GM12878 (cell line): ENCODE measurements around the gene DHX16. TPM values are rescaled to one million over a fixed set of nuclear protein-coding genes. Genes with fewer than 3 reads are reported as not detected.

Experiments
- FOXK2 ChIP-seq: fragments of 450-650 bp; IDR thresholded peaks from 2 replicates; pipeline ENCODE4 v1.6.1; 2017; ENCODE audit warnings: mild to moderate bottlenecking, moderate library complexity
- GABPA ChIP-seq: IDR thresholded peaks from 2 replicates; pipeline ENCODE4 v1.6.1; 2014; ENCODE audit warnings: antibody characterized with exemption, low read depth, mild to moderate bottlenecking, inconsistent platforms
- KDM1A ChIP-seq: fragments of 200-600 bp; sonication (generic); IDR thresholded peaks from 2 replicates; pipeline ENCODE4 v1.6.1; 2016; ENCODE audit warnings: borderline replicate concordance
- LARP7 ChIP-seq: fragments of 450-650 bp; IDR thresholded peaks from 2 replicates; pipeline ENCODE4 v1.6.1; 2017; ENCODE audit warnings: mild to moderate bottlenecking
- MEF2A ChIP-seq: IDR thresholded peaks from 2 replicates; pipeline ENCODE4 v1.6.1; 2011; ENCODE audit warnings: low read depth, mild to moderate bottlenecking, low read length, moderate library complexity; ENCODE audit not compliant: insufficient read depth
- NFXL1 ChIP-seq: fragments of 450-650 bp; IDR thresholded peaks from 2 replicates; pipeline ENCODE4 v1.6.1; 2017; ENCODE audit warnings: antibody characterized with exemption, mild to moderate bottlenecking, borderline replicate concordance
- PAX5 ChIP-seq: IDR thresholded peaks from 2 replicates; pipeline ENCODE4 v1.6.1; 2011; ENCODE audit warnings: low read depth, low read length, borderline replicate concordance
- PML ChIP-seq: IDR thresholded peaks from 2 replicates; pipeline ENCODE4 v1.6.1; 2012; ENCODE audit warnings: low read length, inconsistent platforms
- POLR2A ChIP-seq: IDR thresholded peaks from 2 replicates; pipeline ENCODE4 v1.6.1; 2011; ENCODE audit warnings: low read depth, mild to moderate bottlenecking, low read length
- POU2F2 ChIP-seq: IDR thresholded peaks from 3 replicates; pipeline ENCODE4 v1.6.1; 2011; ENCODE audit warnings: low read depth, mild to moderate bottlenecking, low read length, borderline replicate concordance
- RUNX3 ChIP-seq: IDR thresholded peaks from 2 replicates; pipeline ENCODE4 v1.6.1; 2012; ENCODE audit warnings: low read length, inconsistent platforms
- SIN3A ChIP-seq: IDR thresholded peaks from 2 replicates; pipeline ENCODE4 v1.6.1; 2012; ENCODE audit warnings: low read depth, low read length, improper control_type of control experiment
- SMARCA5 ChIP-seq: fragments of 450-650 bp; IDR thresholded peaks from 2 replicates; pipeline ENCODE4 v1.6.1; 2017; ENCODE audit warnings: mild to moderate bottlenecking
- SREBF2 ChIP-seq: IDR thresholded peaks from 2 replicates; pipeline ENCODE4 v1.6.1; 2012; ENCODE audit warnings: mild to moderate bottlenecking, low read length
- STAT1 ChIP-seq: fragments of 450-650 bp; conservative IDR thresholded peaks from 2 replicates; pipeline ENCODE4 v1.6.1; 2014; ENCODE audit warnings: antibody characterized with exemption, mild to moderate bottlenecking
- ZBED1 ChIP-seq: IDR thresholded peaks from 2 replicates; pipeline ENCODE4 v1.6.1; 2016; ENCODE audit warnings: borderline replicate concordance
- polyA plus RNA-seq, 11 experiments: library from polyadenylated mRNA; depleted of rRNA in 4 of 11; unstranded in 6 of 11; stranded (reverse) in 5 of 11; fragments of >200 nt; fragmentation: Nextera tagmentation in 4 of 11; fragmentation: Illumina TruSeq in 1 of 11; extraction: Ambion mirVana in 4 of 11; extraction: Trizol in 1 of 11; gene quantifications; 1 replicate in 1 of 11; 2 replicates in 10 of 11; pipeline versions ENCODE4 v1.2.1 to v1.2.3, GENCODE V29; 2011 to 2016; ENCODE audit warnings: inconsistent platforms in 2 of 11, missing spikeins in 2 of 11, low read depth in 1 of 11
- total RNA-seq, 4 experiments: library from RNA; depleted of rRNA in 3 of 4; stranded (reverse); fragments of >200 nt in 3 of 4; fragmentation: Illumina TruSeq in 1 of 4; extraction: Trizol in 1 of 4; gene quantifications; 2 replicates each; pipeline versions ENCODE4 v1.2.1 to v1.2.3, GENCODE V29; 2013 to 2021
- TF ChIP-seq, protein P1 (sequence below), 3 experiments: IDR thresholded peaks in 2 of 3; conservative IDR thresholded peaks in 1 of 3; 2 replicates each; pipeline ENCODE4 v1.5.1; 2011; ENCODE audit warnings: low read depth in 3 of 3, low read length in 3 of 3, mild to moderate bottlenecking in 3 of 3, control low read depth in 2 of 3, moderate library complexity in 2 of 3, inconsistent platforms in 1 of 3, mixed read lengths in 1 of 3; ENCODE audit not compliant: control insufficient read depth in 2 of 3, insufficient read depth in 1 of 3; ENCODE audit errors: extremely low read depth in 1 of 3
- TF ChIP-seq, protein P2 (sequence below): fragments of 450-650 bp; IDR thresholded peaks from 2 replicates; pipeline ENCODE4 v1.6.1; 2017; ENCODE audit warnings: mild to moderate bottlenecking, low read depth, inconsistent platforms; ENCODE audit not compliant: poor library complexity, severe bottlenecking
- TF ChIP-seq, protein P3 (sequence below): fragments of 450-650 bp; IDR thresholded peaks from 2 replicates; pipeline ENCODE4 v1.6.1; 2017; ENCODE audit warnings: low read depth, mild to moderate bottlenecking, moderate library complexity
- TF ChIP-seq, protein P4 (sequence below): fragments of 450-650 bp; IDR thresholded peaks from 2 replicates; pipeline ENCODE4 v1.6.1; 2018; ENCODE audit warnings: borderline replicate concordance, mild to moderate bottlenecking; ENCODE audit not compliant: partially characterized antibody
- TF ChIP-seq, protein P5 (sequence below): fragments of 450-650 bp; IDR thresholded peaks from 2 replicates; pipeline ENCODE4 v1.6.1; 2014; ENCODE audit warnings: mild to moderate bottlenecking

Gene DHX16
- total and polyA plus RNA-seq, 10 of the 15 experiments (the other 5 are each of a cell fraction or from before 2014, with no cell fraction given): 10.1 to 41.4 (median 38.3) TPM

DNA sequence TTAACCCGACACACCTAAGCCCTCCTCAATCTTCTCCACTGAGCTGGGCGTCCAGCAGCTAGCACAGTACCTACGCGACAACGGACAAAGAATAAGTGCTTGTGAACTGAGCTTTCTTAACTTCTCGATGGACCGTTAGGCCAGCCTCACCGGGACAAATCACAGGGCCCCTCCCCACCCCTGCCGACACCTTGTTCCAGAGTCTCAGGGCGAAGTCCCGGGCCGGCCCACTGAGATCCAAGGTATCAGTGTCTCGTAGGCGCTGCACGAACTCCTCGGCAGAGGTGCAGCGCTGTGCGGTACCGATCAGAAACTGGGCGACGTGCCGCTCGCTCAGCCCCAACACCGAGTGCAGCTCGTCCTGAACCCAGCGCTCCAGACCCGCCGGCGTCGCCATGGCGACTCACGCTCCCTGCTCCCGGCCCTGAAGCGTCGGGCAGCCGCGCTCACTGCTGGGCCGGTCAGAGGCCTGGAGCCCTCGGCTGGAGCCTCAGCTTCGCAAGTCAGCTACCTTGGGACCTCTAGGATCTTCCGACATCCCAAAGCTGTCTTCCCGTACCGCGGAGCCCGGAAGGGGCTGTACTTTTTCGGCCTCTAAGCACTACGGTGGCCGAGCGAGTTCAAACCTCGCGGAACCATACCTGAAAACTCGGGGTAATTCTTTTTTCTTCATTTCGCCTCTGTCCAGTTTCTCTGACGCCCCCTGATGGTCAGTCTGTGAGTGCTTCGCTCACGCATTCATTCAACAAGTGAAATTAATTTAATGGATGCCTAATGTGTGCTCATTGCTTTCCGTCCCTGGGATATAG, at the start of gene DHX16 (continued):
- TF ChIP-seq FOXK2 (no peak), PML (peak; percentile 75; the same call in 1 of the 2 replicates), KDM1A (no peak), RUNX3 (peak; percentile 64), ZBED1 (0 out of 2 replicates have a peak, but pooled peaks have one; percentile 45), SIN3A (peak; percentile 77; the same call in 1 of the 2 replicates), SMARCA5 (peak; percentile 97), GABPA (peak; percentile 80), POLR2A (peak; percentile 70), PAX5 (no peak), SREBF2 (no peak), NFXL1 (no peak), STAT1 (0 out of 2 replicates have a peak, but pooled peaks have one; percentile 74), LARP7 (peak; percentile 71; the same call in 1 of the 2 replicates), MEF2A (0 out of 2 replicates have a peak, but pooled peaks have one; percentile 25), POU2F2 (no peak; the same call in 2 of the 3 replicates)
- TF ChIP-seq, protein P1, sequence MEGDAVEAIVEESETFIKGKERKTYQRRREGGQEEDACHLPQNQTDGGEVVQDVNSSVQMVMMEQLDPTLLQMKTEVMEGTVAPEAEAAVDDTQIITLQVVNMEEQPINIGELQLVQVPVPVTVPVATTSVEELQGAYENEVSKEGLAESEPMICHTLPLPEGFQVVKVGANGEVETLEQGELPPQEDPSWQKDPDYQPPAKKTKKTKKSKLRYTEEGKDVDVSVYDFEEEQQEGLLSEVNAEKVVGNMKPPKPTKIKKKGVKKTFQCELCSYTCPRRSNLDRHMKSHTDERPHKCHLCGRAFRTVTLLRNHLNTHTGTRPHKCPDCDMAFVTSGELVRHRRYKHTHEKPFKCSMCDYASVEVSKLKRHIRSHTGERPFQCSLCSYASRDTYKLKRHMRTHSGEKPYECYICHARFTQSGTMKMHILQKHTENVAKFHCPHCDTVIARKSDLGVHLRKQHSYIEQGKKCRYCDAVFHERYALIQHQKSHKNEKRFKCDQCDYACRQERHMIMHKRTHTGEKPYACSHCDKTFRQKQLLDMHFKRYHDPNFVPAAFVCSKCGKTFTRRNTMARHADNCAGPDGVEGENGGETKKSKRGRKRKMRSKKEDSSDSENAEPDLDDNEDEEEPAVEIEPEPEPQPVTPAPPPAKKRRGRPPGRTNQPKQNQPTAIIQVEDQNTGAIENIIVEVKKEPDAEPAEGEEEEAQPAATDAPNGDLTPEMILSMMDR (IDR thresholded peaks at IDR 0.05 in 2 of 3, conservative IDR thresholded peaks at IDR 0.05 in 1 of 3; ENCODE audit: control insufficient read depth in 2 of 3, extremely low read depth in 1 of 3, insufficient read depth in 1 of 3, low read depth in 3 of 3, low read length in 3 of 3): peak; percentile 77 to 93 (median 88); a peak in 5 of 6 replicates
- TF ChIP-seq, protein P2, sequence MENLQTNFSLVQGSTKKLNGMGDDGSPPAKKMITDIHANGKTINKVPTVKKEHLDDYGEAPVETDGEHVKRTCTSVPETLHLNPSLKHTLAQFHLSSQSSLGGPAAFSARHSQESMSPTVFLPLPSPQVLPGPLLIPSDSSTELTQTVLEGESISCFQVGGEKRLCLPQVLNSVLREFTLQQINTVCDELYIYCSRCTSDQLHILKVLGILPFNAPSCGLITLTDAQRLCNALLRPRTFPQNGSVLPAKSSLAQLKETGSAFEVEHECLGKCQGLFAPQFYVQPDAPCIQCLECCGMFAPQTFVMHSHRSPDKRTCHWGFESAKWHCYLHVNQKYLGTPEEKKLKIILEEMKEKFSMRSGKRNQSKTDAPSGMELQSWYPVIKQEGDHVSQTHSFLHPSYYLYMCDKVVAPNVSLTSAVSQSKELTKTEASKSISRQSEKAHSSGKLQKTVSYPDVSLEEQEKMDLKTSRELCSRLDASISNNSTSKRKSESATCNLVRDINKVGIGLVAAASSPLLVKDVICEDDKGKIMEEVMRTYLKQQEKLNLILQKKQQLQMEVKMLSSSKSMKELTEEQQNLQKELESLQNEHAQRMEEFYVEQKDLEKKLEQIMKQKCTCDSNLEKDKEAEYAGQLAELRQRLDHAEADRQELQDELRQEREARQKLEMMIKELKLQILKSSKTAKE: peak; percentile 61
- TF ChIP-seq, protein P3, sequence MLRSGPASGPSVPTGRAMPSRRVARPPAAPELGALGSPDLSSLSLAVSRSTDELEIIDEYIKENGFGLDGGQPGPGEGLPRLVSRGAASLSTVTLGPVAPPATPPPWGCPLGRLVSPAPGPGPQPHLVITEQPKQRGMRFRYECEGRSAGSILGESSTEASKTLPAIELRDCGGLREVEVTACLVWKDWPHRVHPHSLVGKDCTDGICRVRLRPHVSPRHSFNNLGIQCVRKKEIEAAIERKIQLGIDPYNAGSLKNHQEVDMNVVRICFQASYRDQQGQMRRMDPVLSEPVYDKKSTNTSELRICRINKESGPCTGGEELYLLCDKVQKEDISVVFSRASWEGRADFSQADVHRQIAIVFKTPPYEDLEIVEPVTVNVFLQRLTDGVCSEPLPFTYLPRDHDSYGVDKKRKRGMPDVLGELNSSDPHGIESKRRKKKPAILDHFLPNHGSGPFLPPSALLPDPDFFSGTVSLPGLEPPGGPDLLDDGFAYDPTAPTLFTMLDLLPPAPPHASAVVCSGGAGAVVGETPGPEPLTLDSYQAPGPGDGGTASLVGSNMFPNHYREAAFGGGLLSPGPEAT: peak; percentile 87
- TF ChIP-seq, protein P4, sequence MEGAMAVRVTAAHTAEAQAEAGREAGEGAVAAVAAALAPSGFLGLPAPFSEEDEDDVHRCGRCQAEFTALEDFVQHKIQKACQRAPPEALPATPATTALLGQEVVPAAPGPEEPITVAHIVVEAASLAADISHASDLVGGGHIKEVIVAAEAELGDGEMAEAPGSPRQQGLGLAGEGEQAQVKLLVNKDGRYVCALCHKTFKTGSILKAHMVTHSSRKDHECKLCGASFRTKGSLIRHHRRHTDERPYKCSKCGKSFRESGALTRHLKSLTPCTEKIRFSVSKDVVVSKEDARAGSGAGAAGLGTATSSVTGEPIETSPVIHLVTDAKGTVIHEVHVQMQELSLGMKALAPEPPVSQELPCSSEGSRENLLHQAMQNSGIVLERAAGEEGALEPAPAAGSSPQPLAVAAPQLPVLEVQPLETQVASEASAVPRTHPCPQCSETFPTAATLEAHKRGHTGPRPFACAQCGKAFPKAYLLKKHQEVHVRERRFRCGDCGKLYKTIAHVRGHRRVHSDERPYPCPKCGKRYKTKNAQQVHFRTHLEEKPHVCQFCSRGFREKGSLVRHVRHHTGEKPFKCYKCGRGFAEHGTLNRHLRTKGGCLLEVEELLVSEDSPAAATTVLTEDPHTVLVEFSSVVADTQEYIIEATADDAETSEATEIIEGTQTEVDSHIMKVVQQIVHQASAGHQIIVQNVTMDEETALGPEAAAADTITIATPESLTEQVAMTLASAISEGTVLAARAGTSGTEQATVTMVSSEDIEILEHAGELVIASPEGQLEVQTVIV: peak; percentile 69
- TF ChIP-seq, protein P5, sequence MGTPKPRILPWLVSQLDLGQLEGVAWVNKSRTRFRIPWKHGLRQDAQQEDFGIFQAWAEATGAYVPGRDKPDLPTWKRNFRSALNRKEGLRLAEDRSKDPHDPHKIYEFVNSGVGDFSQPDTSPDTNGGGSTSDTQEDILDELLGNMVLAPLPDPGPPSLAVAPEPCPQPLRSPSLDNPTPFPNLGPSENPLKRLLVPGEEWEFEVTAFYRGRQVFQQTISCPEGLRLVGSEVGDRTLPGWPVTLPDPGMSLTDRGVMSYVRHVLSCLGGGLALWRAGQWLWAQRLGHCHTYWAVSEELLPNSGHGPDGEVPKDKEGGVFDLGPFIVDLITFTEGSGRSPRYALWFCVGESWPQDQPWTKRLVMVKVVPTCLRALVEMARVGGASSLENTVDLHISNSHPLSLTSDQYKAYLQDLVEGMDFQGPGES: no peak
